Stimulated activated effector memory CD8-positive, alpha-beta T cell treated with anti-CD3 and anti-CD28 coated beads, Interleukin-12 subunit alpha, Interleukin-12 subunit beta, amount 100 ng/mL, for 72 hours (primary cell): ENCODE data around the gene C3orf22.

ENCODE experiments used
- ATAC-seq: fragments of 150-1000 bp; cut with Tn5 transposase; 2 replicates; pipeline ENCODE4 v1.10.0; 2021
- DNase-seq, 2 donors: peaks; one replicate each; pipeline ENCODE4 v3.0.0; 2021 to 2022; ENCODE audit warnings: low spot score in 2 of 2
- H3K27ac Mint-ChIP-seq: one replicate; pipeline ENCODE4 v1.8.0; 2022; ENCODE audit warnings: mild to moderate bottlenecking, mixed read lengths
- H3K36me3 Mint-ChIP-seq: one replicate; pipeline ENCODE4 v1.8.0; 2022; ENCODE audit warnings: mild to moderate bottlenecking, mixed read lengths
- H3K4me1 Mint-ChIP-seq: one replicate; pipeline ENCODE4 v1.8.0; 2022; ENCODE audit warnings: mixed read lengths
- H3K4me3 Mint-ChIP-seq: one replicate; pipeline ENCODE4 v1.8.0; 2022; ENCODE audit warnings: mild to moderate bottlenecking, mixed read lengths
- H3K9me3 Mint-ChIP-seq: one replicate; pipeline ENCODE4 v1.8.0; 2022; ENCODE audit warnings: mixed read lengths

C3orf22 gene

GRCh38 chr3:126517986-126518778, 40.5 kb downstream of the C3orf22 start:
- ATAC-seq (no peak), DNase-seq (no peak)
- Mint-ChIP-seq H3K27ac (no peak overlapping the region), H3K4me1 (peaks cover 4% of the 10 kb centered on the region), H3K36me3 (no peaks in the 10 kb centered on the region), H3K9me3 (no peaks in the 10 kb centered on the region), H3K4me3 (no peak overlapping the region)

GRCh38 chr3:126517291-126517951, 41.3 kb downstream of the C3orf22 start, which contains the start of gene UROC1:
Gene UROC1 (minus strand): TSS chr3:126517773. CDS start chr3:126517719, 54 bp downstream.
- DNase-seq (no peak), ATAC-seq (no peak)
- H3K27ac Mint-ChIP-seq = no peak within 1 kb of the TSS
- no peaks in the 10 kb centered on the region for H3K9me3 Mint-ChIP-seq
- no peaks in the 10 kb centered on the region for H3K36me3 Mint-ChIP-seq
- peaks cover 4% of the 10 kb centered on the region for H3K4me1 Mint-ChIP-seq
- no peak within 1 kb of the TSS for H3K4me3 Mint-ChIP-seq

- no peak for DNase-seq
- ATAC-seq = no peak
- H3K9me3 Mint-ChIP-seq = no peaks in the 10 kb centered on the region
- peaks cover under 1% of the 10 kb centered on the region for H3K4me1 Mint-ChIP-seq
- no peaks in the 10 kb centered on the region for H3K36me3 Mint-ChIP-seq
- no peak overlapping the region for H3K27ac Mint-ChIP-seq
- no peak overlapping the region for H3K4me3 Mint-ChIP-seq
Measured at GRCh38 chr3:126516936-126517290, 41.8 kb downstream of the C3orf22 start.

- H3K4me1 Mint-ChIP-seq = no peaks in the 10 kb centered on the region
- no peak overlapping the region for H3K27ac Mint-ChIP-seq
- no peaks in the 10 kb centered on the region for H3K36me3 Mint-ChIP-seq
- H3K9me3 Mint-ChIP-seq = no peaks in the 10 kb centered on the region
- DNase-seq (no peak), ATAC-seq (no peak)
- H3K4me3 Mint-ChIP-seq = no peak overlapping the region
Measured at GRCh38 chr3:126516152-126516935, 42.4 kb downstream of the C3orf22 start.

- H3K9me3 Mint-ChIP-seq = no peaks in the 10 kb centered on the region
- no peaks in the 10 kb centered on the region for H3K4me1 Mint-ChIP-seq
- no peak overlapping the region for H3K27ac Mint-ChIP-seq
- no peaks in the 10 kb centered on the region for H3K36me3 Mint-ChIP-seq
- H3K4me3 Mint-ChIP-seq = no peak overlapping the region
- ATAC-seq = no peak
- no peak for DNase-seq
Measured at GRCh38 chr3:126515066-126515706, 43.5 kb downstream of the C3orf22 start.

GRCh38 chr3:126514161-126514560, 44.6 kb downstream of the C3orf22 start:
- Mint-ChIP-seq H3K36me3 (no peaks in the 10 kb centered on the region), H3K4me3 (no peak overlapping the region), H3K4me1 (no peaks in the 10 kb centered on the region), H3K27ac (no peak overlapping the region), H3K9me3 (no peaks in the 10 kb centered on the region)
- no peak for ATAC-seq
- DNase-seq = no peak

GRCh38 chr3:126512916-126513650, 45.6 kb downstream of the C3orf22 start:
- Mint-ChIP-seq H3K27ac (no peak overlapping the region), H3K4me3 (no peak overlapping the region), H3K9me3 (no peaks in the 10 kb centered on the region), H3K36me3 (no peaks in the 10 kb centered on the region), H3K4me1 (no peaks in the 10 kb centered on the region)
- ATAC-seq (no peak), DNase-seq (no peak)

- no peak overlapping the region for H3K4me3 Mint-ChIP-seq
- DNase-seq (no peak), ATAC-seq (no peak)
- H3K4me1 Mint-ChIP-seq = no peaks in the 10 kb centered on the region
- H3K9me3 Mint-ChIP-seq = no peaks in the 10 kb centered on the region
- no peak overlapping the region for H3K27ac Mint-ChIP-seq
- H3K36me3 Mint-ChIP-seq = no peaks in the 10 kb centered on the region
Measured at GRCh38 chr3:126512026-126512425, 46.7 kb downstream of the C3orf22 start.

- Mint-ChIP-seq H3K4me1 (no peaks in the 10 kb centered on the region), H3K36me3 (no peaks in the 10 kb centered on the region), H3K9me3 (no peaks in the 10 kb centered on the region), H3K4me3 (no peak overlapping the region), H3K27ac (no peak overlapping the region)
- DNase-seq = no peak
- ATAC-seq = no peak
Measured at GRCh38 chr3:126511291-126511690, 47.4 kb downstream of the C3orf22 start.

GRCh38 chr3:126510308-126510910, 48.3 kb downstream of the C3orf22 start:
- no peak overlapping the region for H3K4me3 Mint-ChIP-seq
- H3K27ac Mint-ChIP-seq = no peak overlapping the region
- H3K36me3 Mint-ChIP-seq = no peaks in the 10 kb centered on the region
- no peak for DNase-seq
- ATAC-seq = no peak
- H3K4me1 Mint-ChIP-seq = no peaks in the 10 kb centered on the region
- H3K9me3 Mint-ChIP-seq = no peaks in the 10 kb centered on the region

- Mint-ChIP-seq H3K9me3 (no peaks in the 10 kb centered on the region), H3K4me3 (no peak overlapping the region), H3K27ac (no peak overlapping the region), H3K36me3 (no peaks in the 10 kb centered on the region), H3K4me1 (no peaks in the 10 kb centered on the region)
- no peak for DNase-seq
- ATAC-seq = no peak
Measured at GRCh38 chr3:126509597-126510307, 49.0 kb downstream of the C3orf22 start.

- no peak for ATAC-seq
- no peaks in the 10 kb centered on the region for H3K4me1 Mint-ChIP-seq
- DNase-seq = no peak
- H3K36me3 Mint-ChIP-seq = no peaks in the 10 kb centered on the region
- no peak overlapping the region for H3K27ac Mint-ChIP-seq
- H3K4me3 Mint-ChIP-seq = no peak overlapping the region
- no peaks in the 10 kb centered on the region for H3K9me3 Mint-ChIP-seq
Measured at GRCh38 chr3:126508564-126508964, 50.2 kb downstream of the C3orf22 start.

GRCh38 chr3:126507886-126508285, 50.8 kb downstream of the C3orf22 start:
- Mint-ChIP-seq H3K27ac (no peak overlapping the region), H3K4me3 (no peak overlapping the region), H3K36me3 (no peaks in the 10 kb centered on the region), H3K4me1 (no peaks in the 10 kb centered on the region), H3K9me3 (no peaks in the 10 kb centered on the region)
- DNase-seq = no peak
- no peak for ATAC-seq

GRCh38 chr3:126503701-126504100, 55.0 kb downstream of the C3orf22 start:
- DNase-seq = no peak
- Mint-ChIP-seq H3K4me3 (no peak overlapping the region), H3K27ac (no peak overlapping the region), H3K36me3 (no peaks in the 10 kb centered on the region), H3K9me3 (no peaks in the 10 kb centered on the region), H3K4me1 (no peaks in the 10 kb centered on the region)
- ATAC-seq = no peak
